GM19397 (cell line): ENCODE measurements around the gene DLL1.

Source experiments
- ATAC-seq: cut with Tn5 transposase; IDR thresholded peaks from one replicate; pipeline ENCODE4 v1.9.1; 2021; ENCODE audit warnings: mild to moderate bottlenecking, moderate library complexity; ENCODE audit not compliant: unreplicated experiment

The DLL1 gene

GRCh38 chr6:170234419-170234818 lies 56.5 kb downstream of the DLL1 start:
- ATAC-seq: no peak

DNA sequence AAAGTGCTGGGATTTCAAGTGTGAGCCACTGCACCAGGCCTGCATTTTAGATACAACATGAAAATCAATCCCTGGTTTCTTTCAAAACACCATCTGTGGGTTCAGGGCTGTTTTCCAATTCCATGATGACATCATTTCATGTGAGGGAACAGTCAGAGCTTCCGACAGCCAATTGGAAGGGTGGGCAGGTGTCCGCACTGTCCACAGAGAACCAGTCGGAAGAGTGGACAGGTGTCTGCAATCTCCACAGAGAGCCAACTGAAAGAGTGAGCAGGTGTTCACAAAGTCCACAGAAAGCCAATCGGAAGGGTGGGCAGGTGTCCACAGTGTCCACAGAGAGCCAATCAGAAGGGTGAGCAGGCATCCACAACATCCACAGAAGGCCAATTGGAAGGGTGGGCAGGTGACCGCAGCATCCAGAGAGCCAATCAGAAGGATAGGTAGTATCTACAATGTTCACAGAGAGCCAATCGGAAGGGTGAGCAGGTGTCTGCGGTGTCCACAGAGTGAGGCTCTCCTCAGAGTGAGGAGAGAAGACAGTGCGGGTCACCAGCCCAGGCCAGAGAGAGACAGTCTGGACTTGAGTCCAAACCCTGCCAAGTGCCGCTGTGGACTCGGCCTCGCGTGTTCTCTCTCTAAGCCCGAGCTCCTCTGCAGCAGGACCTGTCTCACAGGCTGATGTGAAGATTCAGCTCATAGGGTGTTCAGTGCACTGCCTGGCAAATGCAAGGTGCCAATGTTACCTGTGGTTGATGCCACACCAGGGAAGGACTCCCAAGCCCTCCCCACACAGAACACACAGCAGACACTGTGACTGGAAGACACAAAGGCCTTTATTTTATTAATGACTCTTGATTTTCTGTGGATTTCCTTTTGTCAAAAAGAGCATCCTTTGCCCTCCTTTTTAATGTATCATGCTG lies 57.3 kb downstream of the DLL1 start:
- ATAC-seq: no peak
